Measurements from ENCODE around the gene RRAS2.

GRCh38 chr11:14251754-14252153 is 107.2 kb downstream of the RRAS2 start:
- TF ChIP-seq CTCF (IDR thresholded peaks at IDR 0.05) (no peak), ARID4B (CRISPR knock-in tag; IDR thresholded peaks at IDR 0.05; ENCODE audit: borderline replicate concordance) (no peak), ERG (CRISPR knock-in tag; IDR thresholded peaks at IDR 0.05) (no peak), RELA (CRISPR knock-in tag; IDR thresholded peaks at IDR 0.05; ENCODE audit: borderline replicate concordance) (no peak), IRF1 (CRISPR knock-in tag; IDR thresholded peaks at IDR 0.05) (no peak), MAX (CRISPR knock-in tag; IDR thresholded peaks at IDR 0.05) (no peak), SMAD4 (CRISPR knock-in tag; IDR thresholded peaks at IDR 0.05) (no peak)

Data from WTC11 (cell line).